Nephron progenitor cell (in vitro differentiated cells): ENCODE measurements around the gene WDR93.

ENCODE experiments used
- DNase-seq: peaks from one replicate; pipeline ENCODE4 v3.0.0; 2021
- H3K27ac Mint-ChIP-seq: 2 replicates; pipeline ENCODE4 v1.8.0; 2021; ENCODE audit warnings: mild to moderate bottlenecking, moderate library complexity, mixed read lengths
- H3K27me3 Mint-ChIP-seq: 2 replicates; pipeline ENCODE4 v1.8.0; 2021; ENCODE audit warnings: mild to moderate bottlenecking, low read depth, mixed read lengths; ENCODE audit not compliant: poor library complexity
- H3K36me3 Mint-ChIP-seq: 2 replicates; pipeline ENCODE4 v1.8.0; 2021; ENCODE audit warnings: low read depth, mixed read lengths
- H3K4me1 Mint-ChIP-seq: 2 replicates; pipeline ENCODE4 v1.8.0; 2021; ENCODE audit warnings: mixed read lengths
- H3K4me3 Mint-ChIP-seq: 2 replicates; pipeline ENCODE4 v1.8.0; 2021; ENCODE audit warnings: mild to moderate bottlenecking, moderate library complexity, mixed read lengths
- H3K9me3 Mint-ChIP-seq: 2 replicates; pipeline ENCODE4 v1.8.0; 2021; ENCODE audit warnings: mild to moderate bottlenecking, moderate library complexity, mixed read lengths
- TF ChIP-seq, protein P1 (sequence below): fragments of 200-600 bp; sonication (generic); IDR thresholded peaks from 2 replicates; pipeline ENCODE4 v1.5.0; 2021; ENCODE audit warnings: antibody characterized with exemption

WDR93 gene

DNA sequence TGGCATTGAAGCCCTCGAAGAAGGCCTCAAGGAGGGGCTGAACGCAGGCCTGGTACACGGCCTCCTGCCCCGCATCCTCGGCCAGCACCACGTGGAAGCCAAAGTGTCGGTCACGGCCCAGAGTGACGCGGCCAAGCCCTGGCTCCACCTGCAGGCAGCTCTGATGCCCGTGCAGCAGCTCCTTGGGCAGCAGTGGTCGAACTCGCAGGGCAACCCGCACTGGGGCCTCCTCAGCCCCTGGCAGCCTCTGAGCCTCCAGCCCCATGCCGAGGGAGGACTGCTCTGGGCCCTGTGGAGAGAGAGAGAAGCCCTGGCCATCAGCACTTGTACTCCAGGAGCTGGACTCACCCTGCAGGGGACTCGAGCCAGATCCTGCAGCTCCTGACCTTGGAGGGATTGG lies 37.9 kb upstream of the WDR93 start:
- TF ChIP-seq, protein P1, sequence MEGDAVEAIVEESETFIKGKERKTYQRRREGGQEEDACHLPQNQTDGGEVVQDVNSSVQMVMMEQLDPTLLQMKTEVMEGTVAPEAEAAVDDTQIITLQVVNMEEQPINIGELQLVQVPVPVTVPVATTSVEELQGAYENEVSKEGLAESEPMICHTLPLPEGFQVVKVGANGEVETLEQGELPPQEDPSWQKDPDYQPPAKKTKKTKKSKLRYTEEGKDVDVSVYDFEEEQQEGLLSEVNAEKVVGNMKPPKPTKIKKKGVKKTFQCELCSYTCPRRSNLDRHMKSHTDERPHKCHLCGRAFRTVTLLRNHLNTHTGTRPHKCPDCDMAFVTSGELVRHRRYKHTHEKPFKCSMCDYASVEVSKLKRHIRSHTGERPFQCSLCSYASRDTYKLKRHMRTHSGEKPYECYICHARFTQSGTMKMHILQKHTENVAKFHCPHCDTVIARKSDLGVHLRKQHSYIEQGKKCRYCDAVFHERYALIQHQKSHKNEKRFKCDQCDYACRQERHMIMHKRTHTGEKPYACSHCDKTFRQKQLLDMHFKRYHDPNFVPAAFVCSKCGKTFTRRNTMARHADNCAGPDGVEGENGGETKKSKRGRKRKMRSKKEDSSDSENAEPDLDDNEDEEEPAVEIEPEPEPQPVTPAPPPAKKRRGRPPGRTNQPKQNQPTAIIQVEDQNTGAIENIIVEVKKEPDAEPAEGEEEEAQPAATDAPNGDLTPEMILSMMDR, result no peak
- DNase-seq, result no peak
- Mint-ChIP-seq H3K27ac (no peak overlapping the region), H3K4me1 (peaks cover 22% of the 10 kb centered on the region), H3K9me3 (no peaks in the 10 kb centered on the region), H3K36me3 (peaks cover 22% of the 10 kb centered on the region), H3K27me3 (peaks cover 21% of the 10 kb centered on the region), H3K4me3 (no peak overlapping the region)

DNA sequence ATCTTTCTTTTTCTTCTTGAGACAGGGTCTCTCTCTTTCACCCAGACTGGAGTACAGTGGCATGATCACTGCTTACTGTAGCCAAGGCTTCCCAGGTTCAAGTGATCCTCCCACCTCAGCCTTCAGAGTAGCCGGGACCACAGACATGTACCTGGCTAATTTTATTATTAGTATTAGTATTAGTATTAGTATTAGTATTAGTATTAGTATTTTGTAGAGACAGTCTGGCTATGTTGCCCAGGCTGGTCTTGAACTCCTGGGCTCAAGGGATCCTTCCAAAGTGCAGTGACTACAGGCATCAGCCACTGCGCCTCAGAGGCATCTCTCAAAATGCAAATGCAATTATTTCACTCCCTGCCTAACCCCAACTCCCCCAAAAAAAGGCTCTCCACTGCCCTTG lies 37.0 kb upstream of the WDR93 start:
- H3K4me1 Mint-ChIP-seq, result peaks cover 22% of the 10 kb centered on the region
- peaks cover 22% of the 10 kb centered on the region for H3K36me3 Mint-ChIP-seq
- H3K4me3 Mint-ChIP-seq, result peak overlapping the region; percentile 79
- no peaks in the 10 kb centered on the region for H3K9me3 Mint-ChIP-seq
- peaks cover 28% of the 10 kb centered on the region for H3K27me3 Mint-ChIP-seq
- TF ChIP-seq, protein P1, result no peak
- no peak for DNase-seq
- no peak overlapping the region for H3K27ac Mint-ChIP-seq

DNA sequence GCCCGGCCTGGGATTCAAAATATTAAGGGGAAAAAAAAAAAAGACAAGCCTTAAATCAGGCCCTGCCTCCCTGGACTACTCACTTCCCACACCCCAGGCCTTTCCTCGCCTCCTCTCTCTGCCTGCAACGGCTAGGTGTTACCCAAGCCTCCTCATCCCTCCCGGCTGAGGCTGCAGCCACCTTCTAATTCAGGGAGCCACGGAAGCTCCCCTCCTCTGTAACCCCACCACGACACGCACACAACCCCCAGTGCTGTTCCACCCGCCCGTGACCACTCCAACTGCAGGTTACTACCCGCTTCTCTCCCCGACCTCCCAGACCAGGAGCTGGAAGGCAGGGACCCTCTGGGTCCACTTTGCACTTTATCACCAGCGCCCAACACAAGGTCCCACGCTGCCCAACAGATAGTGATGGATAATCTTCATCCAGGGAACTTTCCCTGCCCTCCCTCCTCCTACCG lies 36.3 kb upstream of the WDR93 start:
- TF ChIP-seq, protein P1, result no peak
- Mint-ChIP-seq H3K9me3 (no peaks in the 10 kb centered on the region), H3K27ac (peak overlapping the region; percentile 15), H3K36me3 (peaks cover 22% of the 10 kb centered on the region), H3K4me3 (peak overlapping the region; percentile 91), H3K4me1 (peaks cover 22% of the 10 kb centered on the region), H3K27me3 (peaks cover 35% of the 10 kb centered on the region)
- no peak for DNase-seq

DNA sequence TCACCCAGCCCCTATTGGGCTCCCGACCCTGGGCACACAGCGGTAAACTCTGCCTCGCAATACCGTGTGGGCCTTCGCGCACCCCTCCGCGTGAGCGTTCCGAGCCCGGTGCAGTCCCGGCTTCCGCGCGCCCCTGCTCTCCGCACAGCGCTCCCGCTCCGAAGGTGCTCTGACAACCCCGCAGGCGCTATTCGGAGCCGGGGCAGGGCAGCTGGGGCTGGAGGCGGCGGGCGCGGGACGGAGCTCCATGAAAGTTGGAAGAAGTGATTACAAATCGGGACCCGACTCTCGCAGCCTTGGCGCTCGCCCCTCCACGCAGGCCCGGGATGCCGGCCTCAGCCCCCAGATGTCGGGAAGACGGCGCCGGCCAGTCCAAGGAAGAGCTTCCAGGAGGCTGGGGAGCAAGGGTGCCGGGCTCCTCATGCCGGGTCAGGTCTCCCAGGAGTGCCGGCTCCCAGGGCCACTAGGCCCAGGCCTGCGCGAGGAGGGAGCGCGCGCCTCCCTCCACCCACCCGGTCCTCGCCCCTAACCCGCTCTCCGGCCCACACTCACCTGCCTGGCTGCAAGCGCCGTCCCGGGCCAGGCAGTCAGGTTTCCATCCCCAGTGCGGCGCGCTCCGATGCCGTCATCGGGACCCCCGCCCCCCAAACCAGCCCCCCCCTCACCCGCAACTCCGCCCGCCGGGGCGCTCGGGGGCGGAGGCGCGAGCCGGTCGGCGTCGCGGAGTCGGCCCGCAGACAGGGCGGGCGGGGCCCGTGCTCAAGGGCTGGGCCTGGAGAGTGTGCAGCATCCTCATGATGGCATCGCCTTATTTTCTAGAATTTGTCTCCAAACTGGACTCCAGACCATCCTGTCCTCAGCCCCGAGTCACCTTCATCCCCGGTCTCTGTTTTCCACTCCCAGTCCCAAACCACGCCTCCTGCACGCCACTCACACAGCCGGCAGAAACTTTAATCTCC lies 35.5 kb upstream of the WDR93 start, which contains the start of gene KIF7:
Gene KIF7 (minus strand): TSS at position 621 of the 959 bp plus-strand sequence. CDS start 2,537 bp downstream, outside the sequence.
- H3K9me3 Mint-ChIP-seq, result peaks cover under 1% of the 10 kb centered on the region
- H3K27ac Mint-ChIP-seq, result peak within 1 kb of the TSS; percentile 70
- TF ChIP-seq, protein P1, result no peak
- H3K27me3 Mint-ChIP-seq, result peaks cover 43% of the 10 kb centered on the region
- peaks cover 22% of the 10 kb centered on the region for H3K4me1 Mint-ChIP-seq
- H3K4me3 Mint-ChIP-seq, result peak within 1 kb of the TSS; percentile 91
- peaks cover 14% of the 10 kb centered on the region for H3K36me3 Mint-ChIP-seq
- peak; percentile 77 for DNase-seq

DNA sequence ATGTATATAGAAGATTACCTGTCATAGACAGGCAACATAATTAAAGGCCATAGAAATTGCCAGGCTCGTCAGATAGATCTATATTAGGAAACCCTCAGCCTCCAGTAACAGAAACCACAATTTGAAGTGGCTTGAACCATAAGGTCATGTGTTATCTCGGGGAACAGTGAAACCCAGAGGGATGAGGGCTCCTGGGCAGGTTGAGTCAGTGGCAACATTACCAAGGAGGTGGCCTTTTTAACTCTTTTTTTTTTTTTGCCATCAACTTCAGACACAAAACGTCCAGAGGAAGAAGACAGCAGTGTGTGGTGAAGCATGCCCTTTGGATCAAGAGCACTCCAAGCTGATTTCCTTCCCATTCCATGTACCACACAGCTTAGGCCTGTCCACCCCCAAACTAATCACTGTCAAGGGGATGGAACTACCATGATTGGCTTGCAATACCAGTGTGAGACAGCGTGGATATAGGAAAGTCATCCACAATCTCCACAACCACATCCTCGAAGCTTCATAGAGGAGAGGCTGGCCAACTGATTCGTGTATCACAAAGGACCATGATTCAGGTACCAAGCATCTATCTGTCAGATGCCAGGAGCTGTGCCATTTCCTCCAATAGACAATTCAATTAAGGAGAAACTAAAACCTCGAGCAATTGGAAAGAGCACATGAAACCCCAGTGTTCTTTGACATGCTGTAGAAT lies 34.3 kb upstream of the WDR93 start:
- TF ChIP-seq, protein P1, result no peak
- DNase-seq, result no peak
- Mint-ChIP-seq H3K27ac (peak overlapping the region; percentile 69), H3K9me3 (peaks cover 7% of the 10 kb centered on the region), H3K4me3 (peak overlapping the region; percentile 91), H3K27me3 (peaks cover 54% of the 10 kb centered on the region), H3K4me1 (peaks cover 22% of the 10 kb centered on the region), H3K36me3 (peaks cover 12% of the 10 kb centered on the region)
